Measurements from ENCODE around the gene MAT2A.

The MAT2A gene

GRCh38 chr2:85538507-85539360 lies at the start of gene MAT2A:
TSS of gene MAT2A (plus strand) at chr2:85539168. CDS start at chr2:85539288, 120 bp downstream.
- no peak for FAIRE-seq

- no peak for FAIRE-seq
Measured at GRCh38 chr2:85490861-85491755, 47.9 kb upstream of the MAT2A start.

- no peak for FAIRE-seq
Measured at GRCh38 chr2:85496436-85496835, 42.5 kb upstream of the MAT2A start.

GRCh38 chr2:85497944-85498630 lies 40.9 kb upstream of the MAT2A start:
- no peak for FAIRE-seq

GRCh38 chr2:85501248-85501647 lies 37.7 kb upstream of the MAT2A start:
- FAIRE-seq = no peak

- no peak for FAIRE-seq
Measured at GRCh38 chr2:85502720-85503119, 36.2 kb upstream of the MAT2A start.

- FAIRE-seq = no peak
Measured at GRCh38 chr2:85503168-85503850, 35.7 kb upstream of the MAT2A start.

- FAIRE-seq = no peak
Measured at GRCh38 chr2:85503851-85504777, 34.9 kb upstream of the MAT2A start.

- FAIRE-seq = no peak
Measured at GRCh38 chr2:85504778-85505261, 34.1 kb upstream of the MAT2A start.

- FAIRE-seq = no peak
Measured at GRCh38 chr2:85505551-85506238, 33.3 kb upstream of the MAT2A start.

- no peak for FAIRE-seq
Measured at GRCh38 chr2:85506768-85507181, 32.2 kb upstream of the MAT2A start.

GRCh38 chr2:85511008-85511811 lies 27.8 kb upstream of the MAT2A start:
- no peak for FAIRE-seq

- FAIRE-seq = no peak
Measured at GRCh38 chr2:85514323-85514722, 24.6 kb upstream of the MAT2A start.

GRCh38 chr2:85516653-85517389 lies 22.1 kb upstream of the MAT2A start:
- no peak for FAIRE-seq

- FAIRE-seq = no peak
Measured at GRCh38 chr2:85522090-85522647, 16.8 kb upstream of the MAT2A start.

GRCh38 chr2:85523062-85523902 lies 15.7 kb upstream of the MAT2A start:
- no peak for FAIRE-seq

GRCh38 chr2:85523903-85524335 lies 15.0 kb upstream of the MAT2A start:
- FAIRE-seq = no peak

All from A204.1 (cell line).